Upper lobe of left lung (tissue), 6 donors: Measurements from ENCODE around the gene RPS27L. TPM values are rescaled to one million over a fixed set of nuclear protein-coding genes. Genes with fewer than 3 reads are reported as not detected.
A peak's percentile ranks its signal among the peaks of the same experiment; 100 is the strongest.

Experiments used
- ATAC-seq, 2 donors: fragments of 200-7000 bp; cut with Tn5 transposase; one replicate each; pipeline ENCODE4 v1.9.1; 2022; ENCODE audit warnings: mild to moderate bottlenecking in 2 of 2, moderate library complexity in 2 of 2; ENCODE audit not compliant: low FRiP score in 2 of 2
- DNase-seq, 2 donors: peaks; one replicate each; pipeline ENCODE4 v3.0.0-alpha.2; 2019 to 2020
- H3K27ac ChIP-seq, 4 donors: fragments of 200-600 bp; sonication (generic); one replicate each; pipeline ENCODE4 v1.5.1; 2016 to 2019
- H3K27me3 ChIP-seq, 4 donors: fragments of 200-600 bp; sonication (generic); one replicate each; pipeline ENCODE4 v1.5.1; 2017 to 2019
- H3K36me3 ChIP-seq, 4 donors: fragments of 200-600 bp; sonication (generic); one replicate each; pipeline ENCODE4 v1.5.1; 2016 to 2019
- H3K4me1 ChIP-seq, 4 donors: fragments of 200-600 bp; sonication (generic); one replicate each; pipeline ENCODE4 v1.5.1; 2018 to 2019
- H3K4me3 ChIP-seq, 4 donors: fragments of 200-600 bp; sonication (generic); one replicate each; pipeline ENCODE4 v1.5.1; 2017 to 2019; ENCODE audit warnings: mild to moderate bottlenecking in 2 of 4, moderate library complexity in 1 of 4
- H3K9me3 ChIP-seq, 4 donors: fragments of 200-600 bp; sonication (generic); one replicate each; pipeline ENCODE4 v1.5.1; 2018 to 2019
- EP300 ChIP-seq, 4 donors: sonication (generic); formaldehyde crosslinking; IDR thresholded peaks; one replicate each; pipeline ENCODE4 v1.5.1; 2017; ENCODE audit warnings: antibody characterized with exemption in 4 of 4, control low read depth in 2 of 4
- POLR2A ChIP-seq, 4 donors: fragments of 450-650 bp; IDR thresholded peaks; one replicate each; pipeline ENCODE4 v1.5.1; 2016 to 2017; ENCODE audit warnings: antibody characterized with exemption in 4 of 4, mild to moderate bottlenecking in 2 of 4
- POLR2AphosphoS5 ChIP-seq, 2 donors: sonication (generic); formaldehyde crosslinking; IDR thresholded peaks; one replicate each; pipeline ENCODE4 v1.5.1; 2017; ENCODE audit warnings: antibody characterized with exemption in 2 of 2
- WGBS, 2 donors: methylation state at CpG; one replicate each; pipeline ENCODE4 v1.1.5; 2017 to 2018; 5-methylcytosine and 5-hydroxymethylcytosine counted together
- total RNA-seq, 6 donors: library from RNA; depleted of rRNA in 4 of 6; stranded (reverse); fragments of >200 nt in 4 of 6; gene quantifications; one replicate each; pipeline versions ENCODE4 v1.1.0 to v1.2.1, GENCODE V29; 2016 to 2021
- TF ChIP-seq, protein P1 (sequence below), 6 experiments: fragments of 450-650 bp in 4 of 6; fragments of 200-600 bp in 2 of 6; sonication (generic) in 2 of 6; IDR thresholded peaks; one replicate each; pipeline ENCODE4 v1.5.1; 2016 to 2019; ENCODE audit warnings: antibody characterized with exemption in 6 of 6
- donor health status: DM: no; HTN: no; CAD: no; lungs with moderate emphysema.
- donor health status: DM: no; HTN: yes; CAD: no; lungs with severe emphysema.

The RPS27L gene
- total RNA-seq, 6 donors from 2014 or later, result 30.3 to 165 (median 117) TPM

DNA sequence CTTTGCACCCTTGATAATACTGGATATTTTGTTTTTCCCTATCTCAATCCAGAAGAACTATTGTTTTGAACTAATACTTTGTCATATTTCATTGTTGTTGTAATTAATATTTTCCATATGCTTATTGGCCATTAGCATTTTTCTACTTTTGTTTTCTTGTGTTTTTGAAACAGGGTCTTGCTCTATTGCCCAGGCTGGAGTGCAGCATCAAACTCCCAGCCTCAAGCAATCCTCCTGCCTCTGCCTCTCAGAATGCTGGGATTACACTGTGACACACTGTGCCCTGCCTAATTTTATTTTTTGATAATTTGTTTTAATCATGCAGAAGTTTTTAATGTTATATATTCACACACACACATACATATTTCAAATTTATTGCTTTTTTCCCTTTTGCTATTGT is 3.4 kb upstream of the RPS27L start:
- peaks cover 2 to 10% (median 7%) of the 10 kb centered on the region in 4 donors for H3K4me1 ChIP-seq

DNA sequence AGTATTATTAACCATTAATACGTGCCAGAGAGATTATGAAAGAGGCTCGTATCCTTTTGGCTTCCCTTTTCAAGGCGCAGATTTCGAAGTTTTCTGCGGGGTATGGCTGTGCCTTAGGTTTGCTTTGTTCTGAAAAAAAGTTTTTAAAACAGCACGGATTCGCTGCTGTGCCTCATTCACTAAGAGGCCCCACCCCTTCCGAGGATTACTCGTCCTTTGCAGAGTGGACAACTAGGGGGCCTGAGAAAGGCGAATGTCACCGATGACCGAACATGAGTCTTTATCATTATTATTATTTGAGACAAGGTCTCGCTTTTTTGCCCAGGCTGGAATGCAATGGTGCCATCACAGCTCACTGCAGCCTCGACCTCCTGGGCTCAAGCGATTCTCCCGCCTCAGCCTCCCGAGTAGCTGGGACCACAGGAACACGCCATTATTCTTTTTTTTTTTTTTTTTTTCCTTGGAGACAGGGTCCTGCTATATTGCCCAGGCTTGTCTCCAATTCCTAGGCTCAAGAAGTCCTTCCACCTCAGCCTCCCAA is 684 bp upstream of the RPS27L start:
- ATAC-seq (peak; percentile 72 to 86), DNase-seq (peak in 1 of 2 donors; percentile 55)
- H3K36me3 ChIP-seq, result peaks cover 0 to 27% (median 8%) of the 10 kb centered on the region in 4 donors
- no peaks in the 10 kb centered on the region for H3K27me3 ChIP-seq
- TF ChIP-seq, protein P1, sequence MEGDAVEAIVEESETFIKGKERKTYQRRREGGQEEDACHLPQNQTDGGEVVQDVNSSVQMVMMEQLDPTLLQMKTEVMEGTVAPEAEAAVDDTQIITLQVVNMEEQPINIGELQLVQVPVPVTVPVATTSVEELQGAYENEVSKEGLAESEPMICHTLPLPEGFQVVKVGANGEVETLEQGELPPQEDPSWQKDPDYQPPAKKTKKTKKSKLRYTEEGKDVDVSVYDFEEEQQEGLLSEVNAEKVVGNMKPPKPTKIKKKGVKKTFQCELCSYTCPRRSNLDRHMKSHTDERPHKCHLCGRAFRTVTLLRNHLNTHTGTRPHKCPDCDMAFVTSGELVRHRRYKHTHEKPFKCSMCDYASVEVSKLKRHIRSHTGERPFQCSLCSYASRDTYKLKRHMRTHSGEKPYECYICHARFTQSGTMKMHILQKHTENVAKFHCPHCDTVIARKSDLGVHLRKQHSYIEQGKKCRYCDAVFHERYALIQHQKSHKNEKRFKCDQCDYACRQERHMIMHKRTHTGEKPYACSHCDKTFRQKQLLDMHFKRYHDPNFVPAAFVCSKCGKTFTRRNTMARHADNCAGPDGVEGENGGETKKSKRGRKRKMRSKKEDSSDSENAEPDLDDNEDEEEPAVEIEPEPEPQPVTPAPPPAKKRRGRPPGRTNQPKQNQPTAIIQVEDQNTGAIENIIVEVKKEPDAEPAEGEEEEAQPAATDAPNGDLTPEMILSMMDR (IDR thresholded peaks at IDR 0.05), result no peak
- TF ChIP-seq POLR2A (IDR thresholded peaks at IDR 0.05) (no peak), EP300 (IDR thresholded peaks at IDR 0.05) (no peak), POLR2AphosphoS5 (IDR thresholded peaks at IDR 0.05) (no peak)
- H3K9me3 ChIP-seq, result no peaks in the 10 kb centered on the region
- peaks cover 8 to 19% (median 18%) of the 10 kb centered on the region in 4 donors for H3K4me1 ChIP-seq
- peak overlapping the region; percentile 96 to 99 (median 98) for H3K27ac ChIP-seq
- H3K4me3 ChIP-seq, result peak overlapping the region; percentile 71 to 91 (median 76)
- WGBS, 2 donors, result 7% methylated on average over 18 of the region's 18 CpGs

More for the DNA sequence above, 3.4 kb upstream of the RPS27L start:
- TF ChIP-seq POLR2A (IDR thresholded peaks at IDR 0.05) (no peak), EP300 (IDR thresholded peaks at IDR 0.05) (no peak), POLR2AphosphoS5 (IDR thresholded peaks at IDR 0.05) (no peak)
- TF ChIP-seq, protein P1 (IDR thresholded peaks at IDR 0.05), result no peak
- H3K36me3 ChIP-seq, result no peaks in the 10 kb centered on the region
- no peaks in the 10 kb centered on the region for H3K9me3 ChIP-seq
- no peak overlapping the region for H3K27ac ChIP-seq
- ATAC-seq (no peak), DNase-seq (no peak)
- no peaks in the 10 kb centered on the region for H3K27me3 ChIP-seq
- no peak overlapping the region for H3K4me3 ChIP-seq

DNA sequence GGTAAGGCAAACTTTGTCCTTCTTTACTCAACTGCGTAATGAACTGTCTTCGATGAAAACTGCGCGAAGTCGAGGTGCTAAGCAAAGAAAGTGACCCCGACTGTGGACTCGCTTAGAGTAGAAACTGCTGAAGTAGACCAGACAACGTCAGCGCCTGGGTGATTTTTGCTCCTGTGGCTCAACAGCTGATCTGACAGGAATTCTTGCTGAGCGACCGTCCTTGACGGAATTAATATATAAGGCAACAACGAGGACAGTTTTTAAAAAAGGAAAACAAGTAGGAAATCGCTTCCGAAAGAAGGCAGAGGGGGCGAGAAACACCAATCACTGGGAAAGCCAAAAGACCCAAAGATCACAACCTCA is 541 bp downstream of the RPS27L start:
- Histone ChIP-seq H3K9me3 (no peaks in the 10 kb centered on the region), H3K27ac (peak overlapping the region; percentile 96 to 99 (median 98)), H3K4me3 (peak overlapping the region; percentile 71 to 91 (median 76)), H3K36me3 (peaks cover 0 to 33% (median 9%) of the 10 kb centered on the region in 4 donors), H3K27me3 (no peaks in the 10 kb centered on the region), H3K4me1 (peaks cover 8 to 19% (median 18%) of the 10 kb centered on the region in 4 donors)
- TF ChIP-seq, protein P1 (IDR thresholded peaks at IDR 0.05), result no peak
- 0 to 1% methylated on average over 16 of the region's 16 CpGs for WGBS, 2 donors
- ATAC-seq (peak in 1 of 2 donors; percentile 48), DNase-seq (peak in 1 of 2 donors; percentile 51)

DNA sequence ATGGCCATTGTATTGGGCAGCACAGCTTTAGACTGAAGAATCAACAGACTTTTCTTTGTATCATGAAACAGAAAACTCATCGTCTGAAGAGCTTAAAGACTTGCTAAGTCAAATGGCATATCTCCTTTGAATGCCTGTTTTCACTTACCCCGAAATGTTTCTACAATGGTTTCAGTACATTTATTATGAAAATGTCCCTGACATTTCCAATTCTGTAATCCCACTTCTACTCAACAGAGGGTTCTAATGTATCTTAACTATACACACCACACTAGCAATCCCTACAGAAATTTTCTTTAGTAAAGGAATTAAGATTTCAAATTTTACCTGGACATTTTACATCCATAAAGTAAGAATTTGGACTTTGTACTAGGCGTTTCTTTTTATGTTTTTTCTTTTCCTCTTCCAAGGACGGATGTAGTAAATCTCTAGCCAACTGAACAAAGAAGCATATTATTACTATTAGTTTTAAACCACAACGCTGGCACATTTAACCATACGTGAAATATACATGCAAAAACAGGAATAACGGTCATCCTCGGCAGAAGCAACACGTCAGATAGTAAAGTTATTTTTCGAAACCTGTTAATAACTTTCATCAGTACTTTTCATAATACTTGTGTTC is 1.1 kb downstream of the RPS27L start:
- ATAC-seq, result no peak
- peak overlapping the region; percentile 96 to 99 (median 98) for H3K27ac ChIP-seq

More for the DNA sequence above, 1.1 kb downstream of the RPS27L start:
- TF ChIP-seq, protein P1 (IDR thresholded peaks at IDR 0.05), result no peak
- TF ChIP-seq POLR2AphosphoS5 (IDR thresholded peaks at IDR 0.05) (no peak), EP300 (IDR thresholded peaks at IDR 0.05) (no peak), POLR2A (IDR thresholded peaks at IDR 0.05) (no peak)
- Histone ChIP-seq H3K4me3 (peak overlapping the region; percentile 71 to 91 (median 76)), H3K4me1 (peaks cover 8 to 19% (median 18%) of the 10 kb centered on the region in 4 donors), H3K9me3 (no peaks in the 10 kb centered on the region), H3K36me3 (peaks cover 0 to 33% (median 9%) of the 10 kb centered on the region in 4 donors), H3K27me3 (no peaks in the 10 kb centered on the region)
- DNase-seq, result no peak
- 10% methylated on average over 10 of the region's 10 CpGs for WGBS, 2 donors
